Erythroblast (primary cell): ENCODE measurements around the gene DPYSL5.

Source experiments
- GATA1 ChIP-seq: IDR thresholded peaks from 2 replicates; pipeline ENCODE4 v1.6.1; 2011; ENCODE audit warnings: low read depth, mild to moderate bottlenecking, control low read depth, low read length, moderate library complexity
- POLR2A ChIP-seq: IDR thresholded peaks from 2 replicates; pipeline ENCODE4 v1.6.1; 2011; ENCODE audit warnings: mild to moderate bottlenecking, low read length

- no peak for TF ChIP-seq POLR2A
- TF ChIP-seq GATA1 = no peak
These were observed 564 bp downstream of the DPYSL5 start for GRCh38 chr2:26848336-26849055.
